K562 (cell line): Measurements from ENCODE around the gene FBN3. TPM values are rescaled to one million over a fixed set of nuclear protein-coding genes. Genes with fewer than 3 reads are reported as not detected.

Experiments used
- ATAC-seq: fragments of 200-7000 bp; cut with Tn5 transposase; 3 replicates; pipeline ENCODE4 v1.9.1; 2020; ENCODE audit warnings: moderate library complexity
- BruUV-seq: library from RNA; stranded (reverse); fragments of 400-500 nt; replicated peaks from 2 replicates; lab custom pipeline; 2021; lab: Mats Ljungman, UMichigan
- CTCF ChIA-PET: fragments of 300-600 bp; formaldehyde crosslinking; extraction: SDS; loops from one replicate; lab custom pipeline; 2021; ENCODE audit warnings: low intra/inter-chr PET ratio; lab: Yijun Ruan, JAX
- POLR2A ChIA-PET: fragments of 300-600, 350-650 bp; sonication (Branson Sonifier 250); formaldehyde crosslinking; extraction: SDS; loops from one replicate; lab custom pipeline; 2021; ENCODE audit warnings: antibody characterized with exemption, inconsistent platforms; lab: Yijun Ruan, JAX
- DNase-seq, 4 experiments: peaks; one replicate each; pipeline versions ENCODE4 v3.0.0 to v3.0.0-alpha.2; 2011 to 2018; ENCODE audit warnings: low spot score in 3 of 4, mixed read lengths in 3 of 4; ENCODE audit errors: extremely low read depth in 1 of 4
- FAIRE-seq: peaks from 2 replicates; lab custom pipeline; 2011; peaks lifted over from hg19 to GRCh38; lab: Jason Lieb, UNC
- H2AFZ ChIP-seq: 2 replicates; pipeline ENCODE4 v1.6.0; 2011; ENCODE audit warnings: low read depth, low read length, control low read depth, inconsistent platforms
- H3K27ac ChIP-seq: fragments of 200-600 bp; 3 replicates; pipeline ENCODE4 v1.8.0; 2011; ENCODE audit warnings: low read depth, mild to moderate bottlenecking, control low read depth, inconsistent platforms, low read length, moderate library complexity, mixed read lengths; ENCODE audit errors: extremely low read depth
- H3K27me3 ChIP-seq, 2 experiments: fragments of 300-600 bp in 1 of 2; 2 replicates in 1 of 2; 3 replicates in 1 of 2; pipeline versions ENCODE4 v1.6.0 to v1.8.0; 2011; ENCODE audit warnings: inconsistent platforms in 2 of 2, low read length in 2 of 2, mild to moderate bottlenecking in 1 of 2, mixed read lengths in 1 of 2, moderate library complexity in 1 of 2; ENCODE audit not compliant: control insufficient read depth in 2 of 2, insufficient read depth in 2 of 2
- H3K36me3 ChIP-seq: fragments of 300-600 bp; 3 replicates; pipeline ENCODE4 v1.8.0; 2011; ENCODE audit warnings: mild to moderate bottlenecking, low read length, inconsistent platforms; ENCODE audit not compliant: control insufficient read depth, insufficient read depth
- H3K4me1 ChIP-seq, 2 experiments: fragments of 200-600 bp in 1 of 2; replicated peaks in 1 of 2; 2 replicates in 1 of 2; 3 replicates in 1 of 2; pipeline versions ENCODE4 v1.5.1 to v1.8.0; 2011; ENCODE audit warnings: inconsistent platforms in 2 of 2, low read length in 2 of 2, mild to moderate bottlenecking in 1 of 2, mixed read lengths in 1 of 2, moderate library complexity in 1 of 2; ENCODE audit not compliant: control insufficient read depth in 2 of 2, insufficient read depth in 2 of 2
- H3K4me2 ChIP-seq: 2 replicates; pipeline ENCODE4 v1.6.1; 2011; ENCODE audit warnings: low read length, control low read depth, inconsistent platforms, mixed read lengths; ENCODE audit not compliant: insufficient read depth
- H3K4me3 ChIP-seq: fragments of 200-600 bp; sonication (generic), shearing (Covaris generic); 2 replicates; pipeline ENCODE4 v1.5.1; 2016; ENCODE audit warnings: control low read depth, inconsistent platforms
- H3K79me2 ChIP-seq: fragments of 200-600 bp; 3 replicates; pipeline ENCODE4 v1.8.0; 2011; ENCODE audit warnings: low read length, inconsistent platforms; ENCODE audit not compliant: control insufficient read depth, insufficient read depth
- H3K9ac ChIP-seq, 2 experiments: 2 replicates each; pipeline versions ENCODE4 v1.6.0 to v1.6.1; 2011; ENCODE audit warnings: low read depth in 2 of 2, low read length in 2 of 2, control low read depth in 1 of 2, inconsistent platforms in 1 of 2, mild to moderate bottlenecking in 1 of 2, mixed read lengths in 1 of 2; ENCODE audit not compliant: insufficient read depth in 1 of 2
- H3K9me1 ChIP-seq: one replicate; pipeline ENCODE4 v1.6.0; 2011; ENCODE audit warnings: inconsistent platforms, mild to moderate bottlenecking, low read length, moderate library complexity; ENCODE audit not compliant: control insufficient read depth, insufficient read depth
- H3K9me3 ChIP-seq: replicated peaks from 2 replicates; pipeline ENCODE4 v1.5.1; 2011; ENCODE audit warnings: low read depth, low read length, inconsistent platforms; ENCODE audit not compliant: control insufficient read depth, insufficient read depth
- H4K20me1 ChIP-seq: replicated peaks from 2 replicates; pipeline ENCODE4 v1.6.1; 2011; ENCODE audit warnings: low read length, inconsistent platforms, mixed read lengths; ENCODE audit not compliant: control insufficient read depth, insufficient read depth
- ELF4 ChIP-seq: fragments of 450-650 bp; formaldehyde crosslinking; IDR thresholded peaks from 2 replicates; pipeline ENCODE4 v1.4.0; 2022; ENCODE audit warnings: missing genetic modification characterization
- ELK3 ChIP-seq: fragments of 450-650 bp; formaldehyde crosslinking; IDR thresholded peaks from 2 replicates; pipeline ENCODE4 v1.4.0; 2020; ENCODE audit warnings: mild to moderate bottlenecking
- GATA2 ChIP-seq: sonication (generic); formaldehyde crosslinking; IDR thresholded peaks from 2 replicates; pipeline ENCODE4 v1.4.0; 2020; ENCODE audit warnings: mild to moderate bottlenecking, missing genetic modification reagents
- KLF16 ChIP-seq: IDR thresholded peaks from 2 replicates; pipeline ENCODE4 v1.6.1; 2016; ENCODE audit warnings: antibody characterized with exemption
- THRAP3 ChIP-seq: fragments of 450-650 bp; IDR thresholded peaks from 2 replicates; pipeline ENCODE4 v1.6.1; 2016; ENCODE audit warnings: mild to moderate bottlenecking, inconsistent platforms, borderline replicate concordance
- ZNF263 ChIP-seq: sonication (generic); formaldehyde crosslinking; IDR thresholded peaks from 2 replicates; pipeline ENCODE4 v1.8.0; 2022; ENCODE audit warnings: mild to moderate bottlenecking, missing genetic modification reagents, borderline replicate concordance
- ZNF354B ChIP-seq: fragments of 250-450 bp; sonication (Bioruptor Pico); IDR thresholded peaks from 2 replicates; pipeline ENCODE4 v1.4.0; 2020
- ZNF695 ChIP-seq: fragments of 450-650 bp; formaldehyde crosslinking; IDR thresholded peaks from 2 replicates; pipeline ENCODE4 v1.4.0; 2020; ENCODE audit warnings: mild to moderate bottlenecking, moderate library complexity
- WGBS: fragments of 100-300 bp; shearing (Covaris generic); methylation state at CpG from one replicate; pipeline ENCODE4 v1.1.6; 2016; ENCODE audit warnings: low coverage, mixed read lengths; ENCODE audit not compliant: insufficient coverage; ENCODE audit errors: missing lambda C conversion rate; 5-methylcytosine and 5-hydroxymethylcytosine counted together
- in situ Hi-C: fragments of 300-500 bp; cut with MboI; formaldehyde crosslinking; loops from 4 replicates; pipeline ENCODE4 v1.15.0; 2018; ENCODE audit warnings: inconsistent platforms, mixed read lengths
- intact Hi-C: fragments of 100-400 bp; cut with micrococcal nuclease; formaldehyde crosslinking; loops from 2 replicates; pipeline ENCODE4 v1.14.2; 2022
- polyA plus RNA-seq, 8 experiments: library from polyadenylated mRNA; depleted of rRNA in 4 of 8; stranded (reverse) in 5 of 8; unstranded in 3 of 8; fragments of >200 nt; fragmentation: Nextera tagmentation in 2 of 8; fragmentation: Illumina TruSeq in 1 of 8; extraction: Ambion mirVana in 2 of 8; extraction: Trizol in 1 of 8; gene quantifications; 2 replicates each; pipeline versions ENCODE4 v1.2.1 to v1.2.3, GENCODE V29; 2011 to 2014; ENCODE audit warnings: inconsistent platforms in 1 of 8, missing spikeins in 1 of 8
- total RNA-seq, 7 experiments: library from RNA; depleted of rRNA in 6 of 7; stranded (reverse); fragments of >200 nt in 6 of 7; fragmentation: Illumina TruSeq in 2 of 7; extraction: Trizol in 2 of 7; gene quantifications; 2 replicates each; pipeline versions ENCODE4 v1.2.1 to v1.2.3, GENCODE V29; 2011 to 2021; ENCODE audit warnings: low replicate concordance in 1 of 7

The FBN3 gene
- total and polyA plus RNA-seq, 9 of the 15 experiments (the other 6 are each of a cell fraction or from before 2014, with no cell fraction given), result under 0.01 to 0.29 (median 0.01) TPM; not detected in 4

GRCh38 chr19:8143041-8143440, 6.4 kb downstream of the FBN3 start:
- no TSS peak for BruUV-seq
- no peak overlapping the region for H2AFZ ChIP-seq
- no peak overlapping the region for H3K27ac ChIP-seq
- no peak for TF ChIP-seq ELK3 (CRISPR knock-in tag)
- peak; percentile 17; the same call in 1 of the 2 replicates for TF ChIP-seq ZNF263 (CRISPR knock-in tag)
- H3K4me3 ChIP-seq, result no peak overlapping the region
- CTCF ChIA-PET, result no interaction called here
- intact Hi-C loops, result loop anchor here (5.0 kb wide), 1 partner anchor 56 kb away; no protein-coding TSS in a partner anchor
- 8% methylated on average over 8 of the region's 10 CpGs for WGBS
- no peaks in the 10 kb centered on the region for H3K9me3 ChIP-seq
- H3K36me3 ChIP-seq, result no peaks in the 10 kb centered on the region
- in situ Hi-C loops, result no loop called here
- no peaks in the 10 kb centered on the region; the same call in none of the 2 replicates for H4K20me1 ChIP-seq
- H3K27me3 ChIP-seq, result peaks cover 22 to 49% of the 10 kb centered on the region in 2 experiments
- no peak for ATAC-seq
- H3K9ac ChIP-seq, result peak overlapping the region in 1 of 2 experiments; percentile 24; a peak in 1 of 4 replicates
- H3K9me1 ChIP-seq, result no peaks in the 10 kb centered on the region
- peaks cover 2 to 32% of the 10 kb centered on the region in 2 experiments; a peak in 3 of 5 replicates for H3K4me1 ChIP-seq
- FAIRE-seq, result no peak
- H3K4me2 ChIP-seq, result no peak overlapping the region
- POLR2A ChIA-PET, result no interaction called here
- H3K79me2 ChIP-seq, result no peaks in the 10 kb centered on the region
- DNase-seq, result no peak

DNA sequence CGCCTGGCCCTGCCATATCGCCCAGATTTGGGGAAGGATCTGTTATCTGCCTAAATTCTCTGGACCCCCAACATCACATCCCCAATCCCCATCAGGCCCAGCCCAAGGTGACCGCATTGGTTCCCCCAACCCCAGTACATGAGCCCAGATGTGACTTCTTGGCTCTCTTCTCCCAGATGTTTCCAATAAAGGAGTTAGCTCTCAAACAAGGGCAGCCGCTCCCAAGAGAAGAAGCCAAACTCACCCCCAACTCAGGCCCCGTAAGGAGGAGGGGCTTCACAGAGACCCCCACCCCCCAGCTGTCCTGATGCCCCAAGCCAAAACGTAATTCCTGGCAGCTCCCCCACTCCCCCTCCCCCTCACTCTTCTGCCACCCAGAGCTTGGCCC, 6.9 kb downstream of the FBN3 start:
- FAIRE-seq (no peak), DNase-seq (no peak), ATAC-seq (no peak)
- Histone ChIP-seq H3K27ac (no peak overlapping the region), H3K9me1 (no peaks in the 10 kb centered on the region), H2AFZ (no peak overlapping the region), H3K27me3 (peaks cover 17 to 43% of the 10 kb centered on the region in 2 experiments), H3K4me1 (peaks cover 2 to 28% of the 10 kb centered on the region in 2 experiments; a peak in 3 of 5 replicates), H3K9ac (no peak overlapping the region), H3K4me3 (no peak overlapping the region), H3K36me3 (no peaks in the 10 kb centered on the region), H4K20me1 (no peaks in the 10 kb centered on the region; the same call in 1 of the 2 replicates), H3K79me2 (no peaks in the 10 kb centered on the region), H3K4me2 (no peak overlapping the region), H3K9me3 (no peaks in the 10 kb centered on the region)
- POLR2A ChIA-PET, result no interaction called here
- intact Hi-C loops, result loop anchor here (5.0 kb wide), 1 partner anchor 55 kb away; no protein-coding TSS in a partner anchor
- CTCF ChIA-PET, result no interaction called here
- in situ Hi-C loops, result no loop called here
- no peak for TF ChIP-seq ELF4 (CRISPR knock-in tag)
- no peak for TF ChIP-seq ZNF695
- TF ChIP-seq ZNF354B (CRISPR knock-in tag), result no peak
- TF ChIP-seq THRAP3, result no peak
- TF ChIP-seq KLF16, result no peak
- no peak for TF ChIP-seq GATA2 (CRISPR knock-in tag)
- WGBS, result 15% methylated on average over 4 of the region's 6 CpGs
- no TSS peak for BruUV-seq
